NCI-H1092 treated with DMSO at 0.1 percent for 48 hours (cell line): ENCODE data around the gene WDR1.

Experiments
- DNase-seq: peaks from one replicate; lab custom pipeline; 2025; lab: John Stamatoyannopoulos, UW

The WDR1 gene

DNA sequence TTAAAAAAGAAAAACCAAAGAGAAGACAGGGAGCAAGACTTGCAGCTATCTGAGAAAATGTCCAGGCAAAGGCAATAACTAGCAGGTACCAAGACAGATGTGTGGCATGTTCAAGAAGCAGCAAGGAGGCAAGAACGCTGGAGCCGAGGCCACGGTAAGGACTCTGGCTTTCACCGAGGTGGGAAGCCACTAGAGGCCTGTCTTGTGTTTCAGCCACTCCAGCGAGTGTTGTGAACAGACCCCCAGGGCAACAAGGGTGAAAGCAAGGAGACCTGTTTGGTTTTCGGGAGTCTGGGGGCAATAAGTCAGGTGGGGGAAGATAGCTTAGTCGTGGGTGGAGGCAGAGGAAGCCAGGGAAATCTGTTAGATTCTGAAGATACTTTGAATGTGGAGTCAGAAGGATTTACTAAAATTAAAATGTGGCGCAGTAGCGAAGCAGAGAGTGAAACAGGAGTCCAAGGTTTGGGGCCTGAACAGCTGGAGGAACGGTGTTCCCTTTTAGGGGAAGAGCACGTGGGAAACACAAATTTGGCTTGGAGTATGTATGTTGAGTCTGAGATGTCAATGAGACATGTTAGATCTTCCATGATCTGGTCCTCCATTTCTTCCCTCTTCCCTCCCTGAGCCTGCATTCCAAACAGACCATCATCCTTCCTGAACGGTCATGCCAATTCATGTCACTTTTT lies 3.1 kb downstream of the WDR1 start:
- DNase-seq = no peak

DNA sequence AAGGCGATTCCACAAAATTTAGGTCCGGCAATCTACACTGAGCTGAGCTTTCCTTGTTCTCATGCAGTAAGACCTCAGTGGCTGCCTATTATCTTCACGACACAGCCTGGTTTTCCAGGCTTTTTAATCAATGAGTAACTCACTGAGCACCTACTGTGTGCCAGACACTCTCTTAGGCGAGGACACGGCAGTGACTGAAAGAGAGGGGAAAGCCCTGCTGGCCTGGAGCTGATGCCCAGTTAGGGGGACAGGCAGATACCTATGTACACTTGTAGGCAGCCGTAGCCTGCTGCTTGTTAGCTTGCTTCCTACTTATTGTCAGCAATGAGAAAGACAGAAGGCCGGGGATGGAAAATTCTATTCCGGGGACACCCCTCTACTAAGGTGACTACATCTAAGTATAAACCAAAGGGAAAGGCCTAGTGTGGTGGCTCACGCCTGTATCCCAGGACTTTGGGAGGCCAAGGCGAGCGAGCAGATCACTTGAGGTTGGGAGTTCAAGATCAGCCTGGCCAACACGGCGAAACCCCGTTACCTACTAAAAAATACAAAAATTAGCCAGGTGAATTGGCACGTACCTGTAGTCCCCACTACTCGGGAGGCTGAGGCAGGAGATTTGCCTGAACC lies 3.8 kb downstream of the WDR1 start:
- DNase-seq = no peak

DNA sequence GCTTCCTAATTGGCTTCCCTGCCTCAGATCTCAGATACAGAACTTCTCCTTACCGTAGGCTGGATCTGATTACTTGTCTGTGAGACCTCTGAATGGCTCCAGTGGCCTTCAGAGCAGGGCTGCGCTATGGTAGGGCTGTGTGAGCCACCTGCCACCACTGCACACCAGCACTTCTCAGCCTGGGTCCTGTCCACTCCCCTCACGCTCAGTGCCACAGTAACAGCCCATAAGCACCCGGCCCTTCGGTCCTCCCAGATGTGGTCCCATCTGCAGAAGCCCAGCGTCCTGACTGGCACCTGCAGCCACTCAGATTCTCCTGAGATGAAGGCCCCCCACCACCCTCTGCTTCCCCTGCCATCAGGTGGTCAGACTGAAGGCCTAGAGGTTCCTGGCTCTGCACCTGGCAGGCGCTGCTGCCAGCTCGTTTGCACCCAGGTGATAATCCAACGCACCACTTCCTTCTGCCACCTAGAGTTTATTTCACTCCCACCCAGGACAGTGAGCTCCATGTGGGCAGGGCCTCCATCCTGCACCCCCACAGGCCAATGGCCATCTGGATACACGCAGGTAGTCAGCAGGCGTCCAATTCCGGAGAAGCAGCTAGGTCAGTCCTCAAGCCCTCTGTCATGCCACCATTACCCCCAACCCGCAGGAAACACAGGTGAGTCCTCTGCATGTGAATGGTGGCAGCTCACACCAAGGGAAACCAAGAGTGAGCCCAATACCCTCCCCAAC lies 5.4 kb downstream of the WDR1 start:
- DNase-seq = no peak

DNA sequence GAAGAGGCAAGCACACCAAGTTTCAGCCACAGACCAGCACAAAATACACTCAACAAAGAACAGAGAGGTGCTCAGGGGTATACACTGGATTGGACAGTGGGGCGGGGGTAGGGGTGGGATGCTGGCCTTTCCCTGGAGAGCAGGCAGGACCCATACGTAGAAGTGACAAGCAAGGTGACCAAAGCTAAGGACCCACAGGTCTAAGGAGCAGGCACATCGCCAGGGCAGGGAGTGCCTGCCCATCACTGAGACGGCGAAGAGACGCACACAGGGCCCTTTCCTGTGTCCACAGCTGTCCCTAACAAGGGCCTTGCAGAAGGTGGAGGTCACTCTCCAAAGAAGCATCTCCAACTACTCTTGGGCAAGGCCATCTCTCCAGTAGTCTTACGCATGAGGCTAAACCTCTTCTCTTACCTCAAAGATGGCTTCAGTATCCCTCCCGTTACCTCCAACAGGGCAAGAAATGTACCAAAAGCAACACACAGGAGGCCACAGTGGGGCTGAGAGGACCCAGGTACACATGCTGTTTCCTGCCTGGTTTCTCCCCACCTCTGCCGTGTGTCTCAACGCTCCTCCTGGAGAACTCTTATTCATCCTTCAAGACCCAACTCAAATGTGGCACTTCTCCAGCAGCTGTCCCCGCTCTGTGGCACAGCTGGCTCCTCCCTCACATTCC lies 6.5 kb downstream of the WDR1 start:
- no peak for DNase-seq

GRCh38 chr4:10108818-10109783 lies 7.5 kb downstream of the WDR1 start:
- DNase-seq = no peak

DNA sequence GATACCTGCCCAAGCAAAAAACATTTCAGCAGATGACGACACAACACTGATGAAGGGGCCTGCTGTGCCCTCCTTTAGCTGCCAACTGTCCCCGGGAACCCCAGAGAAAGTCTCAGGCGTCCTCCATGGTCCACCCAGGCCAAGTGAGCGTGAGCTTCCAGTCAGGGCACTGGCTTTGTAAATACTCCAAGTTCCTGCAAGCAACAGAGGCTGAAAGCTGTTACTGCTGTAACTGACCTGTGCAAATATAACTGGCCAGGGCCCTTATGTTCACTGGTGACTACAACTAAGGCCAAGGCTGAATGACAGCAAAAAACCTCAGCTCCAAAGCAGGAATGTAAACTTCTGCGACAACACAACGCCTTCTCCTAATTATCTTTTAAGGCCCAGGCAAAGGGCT lies 8.2 kb downstream of the WDR1 start:
- no peak for DNase-seq

GRCh38 chr4:10107111-10108091 lies 9.2 kb downstream of the WDR1 start:
- no peak for DNase-seq

DNA sequence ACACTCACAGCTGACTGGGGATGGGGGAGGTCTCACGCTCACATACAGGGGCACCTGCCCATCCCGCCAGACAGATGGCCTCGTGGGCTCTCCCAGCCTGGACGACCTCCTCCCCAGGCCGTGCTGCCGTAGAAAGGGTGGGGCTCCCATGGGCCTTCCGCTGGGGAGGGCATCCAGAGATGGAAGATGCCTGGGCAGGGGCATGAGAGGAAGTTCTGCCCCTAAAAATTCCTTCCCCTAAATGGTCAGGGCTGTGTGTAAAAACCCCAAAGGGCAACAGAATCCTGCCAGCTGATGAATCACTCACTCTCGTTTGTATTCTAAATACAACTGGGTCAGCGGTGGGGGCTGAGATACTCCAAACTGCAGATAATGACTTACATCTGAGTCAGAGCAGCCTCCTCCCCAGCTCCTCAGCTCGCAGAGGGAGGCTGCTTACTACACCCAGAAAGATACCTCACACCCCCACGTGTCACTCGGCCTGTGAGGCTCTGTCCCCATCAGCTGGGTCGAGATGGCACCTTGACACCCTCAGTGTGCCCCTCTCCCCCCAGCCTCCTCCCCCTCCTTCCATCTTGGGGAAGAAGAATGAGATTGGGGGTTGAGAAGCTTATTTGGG lies 10.1 kb downstream of the WDR1 start:
- no peak for DNase-seq

DNA sequence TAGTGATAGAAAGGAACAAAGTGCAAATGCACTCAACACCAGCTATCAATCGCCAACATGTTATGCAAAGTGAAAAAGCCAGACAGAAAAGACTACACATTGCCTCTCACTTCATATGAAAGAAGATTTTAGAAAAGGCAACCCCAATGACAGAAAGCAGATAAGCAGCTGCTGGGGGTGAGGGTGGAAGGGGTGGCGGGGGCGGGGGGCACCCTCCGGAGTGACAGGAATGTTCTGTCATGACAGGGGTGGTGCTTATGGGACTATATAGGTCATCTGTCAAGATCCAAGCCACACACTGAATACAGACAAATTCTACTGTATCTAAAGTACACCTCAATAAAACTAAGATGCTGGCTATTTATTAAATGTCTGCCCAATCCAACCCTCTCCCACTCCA lies 10.7 kb downstream of the WDR1 start:
- no peak for DNase-seq

GRCh38 chr4:10105421-10105820 lies 11.2 kb downstream of the WDR1 start:
- DNase-seq = no peak

GRCh38 chr4:10104991-10105276 lies 11.7 kb downstream of the WDR1 start:
- no peak for DNase-seq

DNA sequence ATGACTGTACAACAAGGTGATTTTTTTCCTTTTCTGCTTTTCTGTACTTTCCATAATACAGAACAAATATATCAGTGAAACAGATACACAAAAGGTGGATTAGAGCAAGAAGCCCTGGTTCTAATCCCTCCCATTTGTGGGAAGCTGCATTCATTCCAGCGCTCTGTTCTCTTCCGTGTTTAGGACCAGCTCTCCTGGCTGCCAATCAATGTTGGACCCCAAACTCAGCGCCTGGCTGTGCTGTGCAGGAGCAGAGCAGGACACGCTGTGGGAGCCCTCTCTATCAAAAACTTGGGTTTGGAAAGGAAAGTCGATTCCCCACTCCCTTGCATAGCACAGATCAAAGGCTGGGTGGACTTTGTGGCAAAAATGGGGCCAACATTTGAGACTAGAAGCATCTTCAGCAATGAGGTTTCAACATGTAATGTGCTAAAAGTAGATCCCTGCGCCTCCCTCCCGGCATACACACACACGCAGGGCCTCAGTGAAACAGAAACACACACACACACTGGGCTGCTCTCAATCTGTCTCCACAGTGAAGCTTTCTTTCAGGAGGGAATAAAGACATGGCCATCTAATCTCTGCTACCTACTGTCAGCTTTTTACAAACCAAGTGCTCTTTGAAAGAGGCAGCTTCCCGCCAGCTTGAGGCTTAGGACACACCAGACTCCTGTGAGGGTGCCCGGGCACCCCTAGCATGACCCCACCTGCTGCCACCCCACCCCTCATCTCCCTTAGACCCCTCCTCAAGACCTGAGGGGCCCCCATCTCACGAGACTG lies 12.2 kb downstream of the WDR1 start:
- no peak for DNase-seq

DNA sequence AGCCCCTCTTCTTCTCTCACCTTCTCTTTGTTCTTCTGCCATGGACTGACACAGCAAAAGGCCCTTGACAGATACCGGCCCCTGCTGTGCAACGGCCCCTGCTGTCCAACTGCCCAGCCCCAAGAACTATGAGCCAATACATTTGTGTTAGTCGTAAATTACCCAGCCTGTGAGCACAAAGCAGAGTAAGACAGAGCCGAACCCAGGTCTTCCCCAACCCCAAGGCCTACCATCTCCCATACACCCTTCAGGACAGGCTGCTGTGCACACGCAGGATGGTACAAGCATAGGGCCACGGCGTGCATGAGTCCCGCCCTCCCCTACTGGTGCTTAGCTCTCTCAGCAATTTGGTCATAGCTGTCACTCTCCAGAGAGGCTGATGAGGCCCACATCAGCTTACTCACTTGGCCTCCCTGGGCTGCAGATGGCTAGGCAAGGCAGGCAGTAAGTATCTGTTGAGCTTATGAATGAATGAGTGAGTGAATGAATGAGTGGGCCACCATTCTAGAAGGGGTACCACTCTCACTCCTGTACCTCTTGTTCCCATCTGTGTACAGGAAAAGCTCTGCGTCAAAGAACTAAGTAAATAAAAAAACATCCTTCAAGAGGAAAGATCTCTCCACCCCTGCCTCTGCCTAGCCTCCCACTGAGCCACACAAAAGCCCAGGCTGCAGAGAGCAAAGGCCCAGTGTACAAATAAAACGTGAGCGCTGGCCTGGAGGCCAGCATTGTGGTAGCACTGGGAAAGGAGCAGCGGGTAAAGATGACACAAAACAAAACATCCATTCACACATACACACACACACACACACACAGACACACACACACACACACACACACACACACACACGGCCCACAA lies 13.9 kb downstream of the WDR1 start:
- peak; percentile 18 for DNase-seq

- no peak for DNase-seq
These were observed 14.7 kb downstream of the WDR1 start for GRCh38 chr4:10101671-10102473.

- DNase-seq = no peak
These were observed 15.8 kb downstream of the WDR1 start for GRCh38 chr4:10100734-10101216.

DNA sequence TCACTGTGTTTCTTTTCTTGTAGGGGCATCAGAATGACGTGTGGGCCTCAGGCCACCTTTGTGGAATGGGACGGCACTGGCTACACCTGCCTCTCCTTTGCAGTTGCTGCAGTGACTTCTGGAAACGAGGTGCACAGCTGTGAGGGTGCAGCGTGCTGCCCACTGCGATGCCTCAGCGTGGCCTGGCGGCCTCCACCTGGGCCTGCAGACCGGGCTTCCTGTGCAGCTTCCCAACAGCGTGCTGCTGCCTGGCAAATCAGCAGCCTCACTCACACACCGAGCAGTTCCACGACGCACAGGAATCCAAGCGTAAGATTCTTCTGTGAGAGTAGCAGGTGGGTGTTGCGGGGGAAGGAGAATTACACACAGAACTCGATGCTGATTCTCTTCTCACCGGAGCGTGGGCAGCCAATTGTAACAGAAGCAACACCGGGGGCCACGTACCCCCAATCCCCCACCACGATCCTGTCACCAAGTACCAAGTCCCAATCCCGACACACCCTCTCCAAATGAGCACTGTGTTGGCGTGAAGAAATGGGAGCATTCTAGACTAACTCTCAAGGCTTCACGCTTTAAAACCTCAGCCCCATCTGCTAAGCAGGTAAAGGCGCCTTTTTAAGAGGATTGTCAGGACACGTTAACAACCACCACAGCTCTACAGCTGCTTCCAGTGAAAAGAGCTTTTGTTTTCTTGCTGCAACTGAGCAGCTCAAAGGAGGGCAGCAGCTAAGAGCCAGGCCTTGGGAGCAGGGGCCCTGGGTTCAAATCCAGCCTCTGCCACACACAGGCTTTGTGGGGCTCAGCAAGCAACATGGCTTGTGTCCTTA lies 16.9 kb downstream of the WDR1 start:
- DNase-seq = no peak

DNA sequence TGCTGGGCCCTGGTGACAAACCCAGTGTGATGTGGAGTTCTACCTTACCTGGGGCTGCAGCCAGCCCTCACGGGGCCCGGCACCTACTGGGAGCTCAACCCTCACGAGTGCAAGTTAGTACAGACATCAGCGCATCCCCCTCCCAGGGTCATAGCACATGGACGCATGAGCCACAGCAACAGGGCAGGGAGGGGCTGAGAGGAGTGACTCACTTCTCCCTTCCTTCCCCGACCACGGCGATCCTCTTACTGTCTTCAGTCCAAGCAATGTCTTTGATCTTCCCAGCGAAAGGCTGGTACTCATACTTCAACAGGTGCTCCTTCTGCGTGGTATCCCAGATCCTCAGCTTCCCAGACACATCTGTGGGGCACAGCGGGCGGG lies 17.8 kb downstream of the WDR1 start:
- no peak for DNase-seq
